Gastrocnemius medialis (tissue), 4 donors: Measurements from ENCODE around the gene AFF3. TPM values are rescaled to one million over a fixed set of nuclear protein-coding genes. Genes with fewer than 3 reads are reported as not detected.

ENCODE experiments used
- ATAC-seq, 2 donors: fragments of 150-250 bp; one replicate each; pipeline ENCODE4 v1.9.1; 2016
- DNase-seq, 2 donors: peaks; one replicate each; pipeline ENCODE4 v3.0.0-alpha.2; 2019
- H3K27ac ChIP-seq, 4 donors: fragments of 200-600 bp; sonication (generic); 1 replicate in 1 of 4; 2 replicates in 3 of 4; pipeline ENCODE4 v1.5.1; 2016 to 2018; ENCODE audit warnings: mild to moderate bottlenecking in 2 of 4, moderate library complexity in 1 of 4
- H3K27me3 ChIP-seq, 3 donors: fragments of 200-600 bp; sonication (generic) in 2 of 3; 1 replicate in 1 of 3; 2 replicates in 2 of 3; pipeline versions ENCODE4 v1.5.1 to v1.6.0; 2016 to 2019; ENCODE audit warnings: mild to moderate bottlenecking in 1 of 3, moderate library complexity in 1 of 3
- H3K36me3 ChIP-seq, 2 donors: fragments of 200-600 bp; sonication (generic) in 1 of 2; one replicate each; pipeline ENCODE4 v1.5.1; 2017 to 2018
- H3K4me1 ChIP-seq, 2 donors: fragments of 200-600 bp; sonication (generic) in 1 of 2; one replicate each; pipeline ENCODE4 v1.5.1; 2016 to 2017; ENCODE audit warnings: mild to moderate bottlenecking in 2 of 2
- H3K4me3 ChIP-seq, 4 donors: fragments of 200-600 bp; sonication (generic) in 3 of 4; 1 replicate in 1 of 4; 2 replicates in 3 of 4; pipeline ENCODE4 v1.5.1; 2016 to 2019; ENCODE audit warnings: mild to moderate bottlenecking in 2 of 4
- H3K9me3 ChIP-seq, 3 donors: fragments of 200-600 bp; sonication (generic) in 2 of 3; 1 replicate in 1 of 3; 2 replicates in 2 of 3; pipeline ENCODE4 v1.5.1; 2016 to 2019
- POLR2A ChIP-seq, 2 donors: fragments of 450-650 bp; IDR thresholded peaks; one replicate each; pipeline ENCODE4 v1.6.1; 2017; ENCODE audit warnings: antibody characterized with exemption in 2 of 2, mild to moderate bottlenecking in 2 of 2, moderate library complexity in 2 of 2
- in situ Hi-C, 4 donors: fragments of 200-750 bp; cut with MboI; loops; one replicate each; pipeline versions ENCODE4 v1.15.0 to v1.8.0; 2017; ENCODE audit warnings: low sequenced_read_pairs in 4 of 4
- intact Hi-C: fragments of 100-400 bp; cut with DNase I; formaldehyde crosslinking; loops from one replicate; pipeline ENCODE4 v1.15.1; 2023; ENCODE audit warnings: low total_unique reads
- total RNA-seq, 4 donors: library from RNA; depleted of rRNA; stranded (reverse); fragments of >200 nt; gene quantifications; one replicate each; pipeline versions ENCODE4 v1.1.0 to v1.2.3, GENCODE V29; 2016
- TF ChIP-seq, protein P1 (sequence below), 5 experiments: fragments of 450-650 bp in 3 of 5; fragments of 200-600 bp in 2 of 5; sonication (generic) in 2 of 5; IDR thresholded peaks in 4 of 5; conservative IDR thresholded peaks in 1 of 5; 1 replicate in 4 of 5; 2 replicates in 1 of 5; pipeline ENCODE4 v1.5.1; 2016 to 2019; ENCODE audit warnings: antibody characterized with exemption in 5 of 5, mild to moderate bottlenecking in 3 of 5, moderate library complexity in 3 of 5

Gene AFF3
- total RNA-seq, 4 donors from 2014 or later = 0.22 to 0.55 (median 0.47) TPM

DNA sequence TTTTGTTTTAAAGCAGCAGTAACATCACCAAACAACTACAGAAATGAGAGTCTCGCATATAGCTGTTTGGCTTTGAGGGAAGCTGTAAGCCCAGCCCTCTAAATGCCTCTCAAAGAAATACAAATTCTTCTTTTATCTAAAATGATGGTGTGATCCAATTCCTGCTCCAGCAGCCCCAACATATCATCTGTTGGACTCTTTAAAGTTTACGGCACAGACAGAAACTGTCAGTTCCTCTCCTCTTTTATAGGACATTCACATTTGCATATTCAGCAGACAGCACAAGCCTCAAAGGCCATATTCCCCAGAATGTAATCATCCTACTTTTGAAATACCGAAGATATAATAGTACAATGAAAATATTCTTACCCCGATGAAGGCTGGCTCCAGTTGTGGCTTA is 435.7 kb downstream of the AFF3 start:
- no peak for TF ChIP-seq POLR2A (IDR thresholded peaks at IDR 0.05)
- TF ChIP-seq, protein P1, sequence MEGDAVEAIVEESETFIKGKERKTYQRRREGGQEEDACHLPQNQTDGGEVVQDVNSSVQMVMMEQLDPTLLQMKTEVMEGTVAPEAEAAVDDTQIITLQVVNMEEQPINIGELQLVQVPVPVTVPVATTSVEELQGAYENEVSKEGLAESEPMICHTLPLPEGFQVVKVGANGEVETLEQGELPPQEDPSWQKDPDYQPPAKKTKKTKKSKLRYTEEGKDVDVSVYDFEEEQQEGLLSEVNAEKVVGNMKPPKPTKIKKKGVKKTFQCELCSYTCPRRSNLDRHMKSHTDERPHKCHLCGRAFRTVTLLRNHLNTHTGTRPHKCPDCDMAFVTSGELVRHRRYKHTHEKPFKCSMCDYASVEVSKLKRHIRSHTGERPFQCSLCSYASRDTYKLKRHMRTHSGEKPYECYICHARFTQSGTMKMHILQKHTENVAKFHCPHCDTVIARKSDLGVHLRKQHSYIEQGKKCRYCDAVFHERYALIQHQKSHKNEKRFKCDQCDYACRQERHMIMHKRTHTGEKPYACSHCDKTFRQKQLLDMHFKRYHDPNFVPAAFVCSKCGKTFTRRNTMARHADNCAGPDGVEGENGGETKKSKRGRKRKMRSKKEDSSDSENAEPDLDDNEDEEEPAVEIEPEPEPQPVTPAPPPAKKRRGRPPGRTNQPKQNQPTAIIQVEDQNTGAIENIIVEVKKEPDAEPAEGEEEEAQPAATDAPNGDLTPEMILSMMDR (IDR thresholded peaks at IDR 0.05 in 4 of 5, conservative IDR thresholded peaks at IDR 0.05 in 1 of 5) = no peak
- Histone ChIP-seq H3K27ac (peak overlapping the region; percentile 28 to 51 (median 36)), H3K9me3 (no peaks in the 10 kb centered on the region), H3K27me3 (no peaks in the 10 kb centered on the region), H3K4me3 (peak overlapping the region in 1 of 4 donors; percentile 15), H3K36me3 (no peaks in the 10 kb centered on the region), H3K4me1 (peaks cover 0 to 19% of the 10 kb centered on the region in 2 donors)
- DNase-seq (no peak), ATAC-seq (no peak)
- intact Hi-C loops = loop anchor here (1.0 kb wide), 1 partner anchor 46 kb away; no protein-coding TSS in a partner anchor
- in situ Hi-C loops = no loop called here

DNA sequence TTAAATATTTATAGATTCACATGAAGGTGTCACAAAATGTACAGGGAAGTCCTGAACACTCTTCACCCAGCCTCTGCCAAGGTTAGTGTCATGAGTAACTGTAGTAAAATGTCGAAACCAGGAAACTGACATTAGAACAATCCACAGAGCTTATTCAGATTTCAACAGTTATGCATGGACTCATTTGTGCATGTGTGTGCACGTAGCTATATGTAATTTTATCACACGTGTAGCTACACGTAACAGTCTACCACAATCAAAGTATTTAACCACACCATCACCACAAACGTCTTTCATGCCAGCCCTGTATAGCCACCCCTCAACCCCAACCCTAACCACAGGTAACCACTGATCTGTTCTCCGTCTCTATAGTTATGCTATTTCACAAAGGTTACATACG is 440.9 kb downstream of the AFF3 start:
- in situ Hi-C loops = no loop called here
- H3K27me3 ChIP-seq = no peaks in the 10 kb centered on the region
- TF ChIP-seq, protein P1 (IDR thresholded peaks at IDR 0.05 in 4 of 5, conservative IDR thresholded peaks at IDR 0.05 in 1 of 5) = no peak
- TF ChIP-seq POLR2A (IDR thresholded peaks at IDR 0.05) = no peak
- intact Hi-C loops = no loop called here
- no peak overlapping the region for H3K4me3 ChIP-seq
- ATAC-seq (no peak), DNase-seq (no peak)
- no peaks in the 10 kb centered on the region for H3K9me3 ChIP-seq
- H3K4me1 ChIP-seq = no peaks in the 10 kb centered on the region
- H3K27ac ChIP-seq = no peak overlapping the region
- H3K36me3 ChIP-seq = no peaks in the 10 kb centered on the region

DNA sequence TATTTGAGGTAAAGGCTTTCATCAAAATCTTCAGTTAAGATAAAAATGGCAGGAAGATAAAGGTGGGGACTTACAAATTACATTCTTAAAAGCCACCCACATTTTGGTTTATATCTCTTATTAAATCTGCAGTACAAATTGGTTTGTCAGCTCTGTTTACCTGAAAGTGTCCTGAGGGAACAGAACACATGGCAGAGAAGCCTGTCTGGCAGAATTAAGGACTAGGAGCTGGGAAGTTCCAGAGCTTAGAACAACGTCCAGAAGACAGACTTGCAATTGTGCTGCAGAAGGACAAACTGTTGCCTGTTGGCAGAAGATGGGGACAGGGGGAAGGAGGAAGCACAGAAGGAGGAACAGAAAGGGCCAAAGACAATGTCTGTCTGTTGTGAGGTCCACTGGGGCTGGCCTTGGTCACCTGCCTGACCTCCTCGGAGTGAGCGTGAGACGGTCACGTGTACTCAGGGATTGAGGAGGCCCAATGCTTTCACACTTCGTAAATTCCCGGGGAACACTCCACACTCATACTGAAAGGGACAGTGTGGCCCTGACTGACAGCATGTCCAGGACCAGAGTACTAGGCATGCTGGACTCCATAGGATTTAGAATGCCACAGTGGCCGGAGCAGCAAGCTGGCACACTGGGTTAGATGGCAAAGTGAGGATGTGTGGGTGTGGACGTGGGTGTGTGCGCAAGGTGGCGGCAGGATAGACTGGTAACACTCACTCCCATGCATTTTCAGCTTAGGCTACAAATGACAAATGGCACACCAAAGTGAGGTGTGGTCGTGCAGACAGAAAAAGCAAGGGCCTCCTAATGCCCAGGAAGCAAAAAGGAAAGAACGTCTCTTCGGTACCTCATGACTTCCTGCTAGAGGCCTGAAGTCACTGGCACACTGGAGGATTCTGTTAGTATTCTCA is 441.6 kb downstream of the AFF3 start:
- no peak for TF ChIP-seq POLR2A (IDR thresholded peaks at IDR 0.05)
- TF ChIP-seq, protein P1 (IDR thresholded peaks at IDR 0.05 in 4 of 5, conservative IDR thresholded peaks at IDR 0.05 in 1 of 5) = no peak
- Histone ChIP-seq H3K27ac (no peak overlapping the region), H3K27me3 (no peaks in the 10 kb centered on the region), H3K9me3 (no peaks in the 10 kb centered on the region), H3K36me3 (no peaks in the 10 kb centered on the region), H3K4me1 (no peaks in the 10 kb centered on the region), H3K4me3 (no peak overlapping the region)
- no peak for ATAC-seq
- no peak for DNase-seq
- in situ Hi-C loops (no loop called here), intact Hi-C loops (no loop called here)

DNA sequence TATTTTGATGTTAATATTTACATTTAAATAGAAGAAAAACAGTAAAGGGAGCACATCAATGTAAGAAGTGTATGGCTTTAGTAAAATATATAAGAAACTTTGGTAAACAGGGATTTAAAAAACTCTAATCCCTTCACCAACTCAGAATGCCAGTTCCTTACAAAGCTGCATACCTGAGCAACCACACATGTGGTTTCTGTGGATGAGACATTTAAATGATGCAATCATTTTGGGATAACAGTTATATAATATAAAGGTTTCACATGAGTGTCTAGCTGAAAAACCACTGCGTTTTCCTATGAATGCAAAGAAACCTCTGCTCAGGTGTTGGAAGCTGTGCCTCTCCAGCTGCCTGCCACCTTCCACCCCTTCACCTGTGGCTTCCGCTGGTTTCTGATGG is 443.5 kb downstream of the AFF3 start:
- in situ Hi-C loops (no loop called here), intact Hi-C loops (no loop called here)
- Histone ChIP-seq H3K4me1 (no peaks in the 10 kb centered on the region), H3K27ac (no peak overlapping the region), H3K36me3 (no peaks in the 10 kb centered on the region), H3K4me3 (no peak overlapping the region), H3K27me3 (no peaks in the 10 kb centered on the region), H3K9me3 (no peaks in the 10 kb centered on the region)
- DNase-seq = no peak
- no peak for ATAC-seq
- TF ChIP-seq, protein P1 (IDR thresholded peaks at IDR 0.05 in 4 of 5, conservative IDR thresholded peaks at IDR 0.05 in 1 of 5) = no peak
- TF ChIP-seq POLR2A (IDR thresholded peaks at IDR 0.05) = no peak
